Measurements from ENCODE around the gene IGSF23.

- TF ChIP-seq CTCF (IDR thresholded peaks at IDR 0.05; ENCODE audit: low read depth, low read length, missing input control) (no peak), REST (IDR thresholded peaks at IDR 0.05) (no peak), GABPA (IDR thresholded peaks at IDR 0.05 in 1 of 2, conservative IDR thresholded peaks at IDR 0.05 in 1 of 2) (no peak), ZBTB33 (IDR thresholded peaks at IDR 0.05) (no peak), ATF3 (IDR thresholded peaks at IDR 0.05) (no peak), EGR1 (IDR thresholded peaks at IDR 0.05; ENCODE audit: low read depth in 2 of 2) (no peak), FOXA1 (IDR thresholded peaks at IDR 0.05) (no peak), RAD21 (IDR thresholded peaks at IDR 0.05) (no peak), TAF1 (conservative IDR thresholded peaks at IDR 0.05) (no peak), RXRA (IDR thresholded peaks at IDR 0.05) (no peak), YY1 (IDR thresholded peaks at IDR 0.05) (no peak), MAX (IDR thresholded peaks at IDR 0.05) (no peak), SP1 (IDR thresholded peaks at IDR 0.05) (no peak), JUND (IDR thresholded peaks at IDR 0.05) (no peak)
Observed at GRCh38 chr19:44608391-44608821, 5.0 kb upstream of the IGSF23 start.

Data from liver (tissue), 3 donors.